IMR-90 (cell line): ENCODE results near the gene TMEM161A. TPM values are rescaled to one million over a fixed set of nuclear protein-coding genes. Genes with fewer than 3 reads are reported as not detected.

Experiments used
- ATAC-seq: fragments of 200-7000 bp; cut with Tn5 transposase; 2 replicates; pipeline ENCODE4 v1.9.1; 2020; ENCODE audit warnings: low read depth, mild to moderate bottlenecking, moderate library complexity
- BruUV-seq: library from RNA; stranded (reverse); fragments of 400-500 nt; replicated peaks from 2 replicates; lab custom pipeline; 2021; lab: Mats Ljungman, UMichigan
- CTCF ChIA-PET: fragments of 300-600 bp; formaldehyde crosslinking; extraction: SDS; loops from one replicate; lab custom pipeline; 2021; ENCODE audit warnings: antibody characterized with exemption; lab: Yijun Ruan, JAX
- POLR2A ChIA-PET: fragments of 300-600 bp; sonication (Branson Sonifier 250); formaldehyde crosslinking; loops from one replicate; lab custom pipeline; 2022; ENCODE audit warnings: antibody characterized with exemption; ENCODE audit not compliant: unreplicated experiment; lab: Charles Lee
- DNase-seq: peaks from one replicate; pipeline ENCODE4 v3.0.0; 2013
- H2AFZ ChIP-seq: replicated peaks from 2 replicates; pipeline ENCODE3; 2013; ENCODE audit warnings: low read length, mild to moderate bottlenecking; ENCODE audit not compliant: poor library complexity
- H2AK5ac ChIP-seq: 2 replicates; pipeline ENCODE4 v1.6.1; 2013; ENCODE audit warnings: low read depth, low read length, inconsistent platforms
- H2AK9ac ChIP-seq: replicated peaks from 2 replicates; pipeline ENCODE3; 2013; ENCODE audit warnings: mild to moderate bottlenecking, low read depth, low read length, moderate library complexity; ENCODE audit not compliant: poor library complexity
- H2BK120ac ChIP-seq: 2 replicates; pipeline ENCODE4 v1.6.1; 2013; ENCODE audit warnings: low read depth, low read length, inconsistent platforms
- H2BK15ac ChIP-seq: 3 replicates; pipeline ENCODE4 v1.6.1; 2013; ENCODE audit warnings: low read depth, low read length, inconsistent platforms
- H2BK20ac ChIP-seq: 2 replicates; pipeline ENCODE4 v1.6.1; 2013; ENCODE audit warnings: low read depth, mild to moderate bottlenecking, inconsistent platforms, low read length, moderate library complexity
- H2BK5ac ChIP-seq: 2 replicates; pipeline ENCODE4 v1.6.1; 2013; ENCODE audit warnings: mild to moderate bottlenecking, low read depth, low read length, inconsistent platforms; ENCODE audit not compliant: poor library complexity, severe bottlenecking
- H3K14ac ChIP-seq: replicated peaks from 2 replicates; pipeline ENCODE4 v1.6.1; 2013; ENCODE audit warnings: low read depth, low read length, inconsistent platforms
- H3K18ac ChIP-seq: 2 replicates; pipeline ENCODE4 v1.6.1; 2013; ENCODE audit warnings: low read depth, low read length, control low read depth
- H3K23ac ChIP-seq: 2 replicates; pipeline ENCODE4 v1.6.1; 2013; ENCODE audit warnings: low read depth, low read length, inconsistent platforms
- H3K27ac ChIP-seq: 2 replicates; pipeline ENCODE4 v1.5.1; 2013; ENCODE audit warnings: mild to moderate bottlenecking, control low read depth, low read length; ENCODE audit not compliant: insufficient read depth
- H3K27me3 ChIP-seq: 2 replicates; pipeline ENCODE4 v1.6.1; 2013; ENCODE audit warnings: low read length; ENCODE audit not compliant: control insufficient read depth, insufficient read depth
- H3K36me3 ChIP-seq: 2 replicates; pipeline ENCODE4 v1.6.1; 2013; ENCODE audit warnings: low read length, mixed read lengths; ENCODE audit not compliant: control insufficient read depth, insufficient read depth
- H3K4ac ChIP-seq: 2 replicates; pipeline ENCODE4 v1.6.1; 2013; ENCODE audit warnings: low read depth, low read length, inconsistent platforms
- H3K4me1 ChIP-seq: 2 replicates; pipeline ENCODE4 v1.6.1; 2013; ENCODE audit warnings: low read length, mixed read lengths; ENCODE audit not compliant: control insufficient read depth, insufficient read depth
- H3K4me2 ChIP-seq: 2 replicates; pipeline ENCODE4 v1.6.1; 2013; ENCODE audit warnings: low read depth, mild to moderate bottlenecking, control low read depth, low read length, moderate library complexity
- H3K4me3 ChIP-seq: 2 replicates; pipeline ENCODE4 v1.5.1; 2013; ENCODE audit warnings: low read depth, mild to moderate bottlenecking, control low read depth, low read length, moderate library complexity; ENCODE audit not compliant: insufficient read depth
- H3K56ac ChIP-seq: 2 replicates; pipeline ENCODE4 v1.6.1; 2013; ENCODE audit warnings: low read length, inconsistent platforms; ENCODE audit not compliant: insufficient read depth; ENCODE audit errors: extremely low read depth
- H3K79me1 ChIP-seq, 2 experiments: 2 replicates each; pipeline ENCODE4 v1.6.1; 2013; ENCODE audit warnings: low read length in 2 of 2, inconsistent platforms in 1 of 2, low read depth in 1 of 2
- H3K9ac ChIP-seq: 2 replicates; pipeline ENCODE4 v1.6.1; 2013; ENCODE audit warnings: low read depth, low read length, control low read depth
- H3K9me1 ChIP-seq: 2 replicates; pipeline ENCODE4 v1.6.1; 2013; ENCODE audit warnings: low read length, inconsistent platforms; ENCODE audit not compliant: insufficient read depth
- H3K9me3 ChIP-seq: 2 replicates; pipeline ENCODE4 v1.6.1; 2013; ENCODE audit warnings: low read length; ENCODE audit not compliant: control insufficient read depth, insufficient read depth
- H4K20me1 ChIP-seq: 2 replicates; pipeline ENCODE4 v1.6.1; 2013; ENCODE audit warnings: low read length, inconsistent platforms; ENCODE audit not compliant: insufficient read depth
- H4K5ac ChIP-seq: 2 replicates; pipeline ENCODE4 v1.6.1; 2013; ENCODE audit warnings: mild to moderate bottlenecking, low read depth, low read length, control low read depth
- H4K8ac ChIP-seq, 2 experiments: 2 replicates each; pipeline ENCODE4 v1.6.1; 2013; ENCODE audit warnings: low read depth in 2 of 2, low read length in 2 of 2, control low read depth in 1 of 2, inconsistent platforms in 1 of 2
- H4K91ac ChIP-seq: 2 replicates; pipeline ENCODE4 v1.6.1; 2013; ENCODE audit warnings: low read depth, low read length, inconsistent platforms; ENCODE audit not compliant: insufficient read depth
- BHLHE40 ChIP-seq: fragments of 150-350 bp; IDR thresholded peaks from 2 replicates; pipeline ENCODE4 v1.6.1; 2016; ENCODE audit warnings: mild to moderate bottlenecking, low read depth, low read length
- CEBPB ChIP-seq: IDR thresholded peaks from 2 replicates; pipeline ENCODE4 v1.6.1; 2012; ENCODE audit warnings: low read depth, low read length, improper control_type of control experiment
- CHD1 ChIP-seq: IDR thresholded peaks from 2 replicates; pipeline ENCODE4 v1.6.1; 2012; ENCODE audit warnings: low read depth, low read length, improper control_type of control experiment
- ELK1 ChIP-seq: fragments of 150-350 bp; IDR thresholded peaks from 2 replicates; pipeline ENCODE4 v1.6.1; 2016; ENCODE audit warnings: low read depth, mild to moderate bottlenecking, low read length, moderate library complexity, borderline replicate concordance
- FOS ChIP-seq: fragments of 150-350 bp; IDR thresholded peaks from 2 replicates; pipeline ENCODE4 v1.6.1; 2016; ENCODE audit warnings: low read depth, low read length
- MXI1 ChIP-seq: IDR thresholded peaks from 2 replicates; pipeline ENCODE4 v1.6.1; 2012; ENCODE audit warnings: low read depth, mild to moderate bottlenecking, low read length, moderate library complexity, borderline replicate concordance
- NFE2L2 ChIP-seq: fragments of 150-350 bp; IDR thresholded peaks from 2 replicates; pipeline ENCODE4 v1.6.1; 2016; ENCODE audit warnings: low read depth, mild to moderate bottlenecking, low read length
- RAD21 ChIP-seq: IDR thresholded peaks from 2 replicates; pipeline ENCODE4 v1.6.1; 2012; ENCODE audit warnings: low read length, improper control_type of control experiment
- RCOR1 ChIP-seq: IDR thresholded peaks from 2 replicates; pipeline ENCODE4 v1.6.1; 2012; ENCODE audit warnings: mild to moderate bottlenecking, low read length, improper control_type of control experiment; ENCODE audit not compliant: insufficient replicate concordance
- RFX5 ChIP-seq: IDR thresholded peaks from 2 replicates; pipeline ENCODE4 v1.8.0; 2012; ENCODE audit warnings: low read depth, mild to moderate bottlenecking, low read length, moderate library complexity
- USF2 ChIP-seq: fragments of 150-350 bp; IDR thresholded peaks from 2 replicates; pipeline ENCODE4 v1.6.1; 2017; ENCODE audit warnings: mild to moderate bottlenecking, antibody characterized with exemption, low read length, low read depth
- WGBS, 2 experiments: methylation state at CpG; one replicate each; pipeline versions ENCODE4 v1.1.5 to v1.1.7; 2013; ENCODE audit warnings: missing lambda C conversion rate in 2 of 2; ENCODE audit not compliant: insufficient read length in 1 of 2; ENCODE audit errors: extremely low coverage in 2 of 2; 5-methylcytosine and 5-hydroxymethylcytosine counted together
- dilution Hi-C: fragments of 300-500 bp; cut with HindIII; formaldehyde crosslinking; loops from one replicate; pipeline ENCODE4 v1.14.3; 2018; ENCODE audit warnings: low sequenced_read_pairs; ENCODE audit not compliant: unreplicated experiment
- in situ Hi-C: fragments of 300-500 bp; cut with MboI; formaldehyde crosslinking; loops from 3 replicates; pipeline ENCODE4 v1.14.3; 2019; ENCODE audit warnings: low sequenced_read_pairs, inconsistent platforms, mixed read lengths
- intact Hi-C: fragments of 100-400 bp; cut with micrococcal nuclease; formaldehyde crosslinking; loops from 2 replicates; pipeline ENCODE4 v1.10.0; 2022
- polyA plus RNA-seq, 3 experiments: library from polyadenylated mRNA; depleted of rRNA; stranded (reverse); fragments of >200 nt; gene quantifications; 2 replicates each; pipeline ENCODE4 v1.2.3, GENCODE V29; 2012; ENCODE audit warnings: low replicate concordance in 1 of 3
- total RNA-seq: library from RNA; depleted of rRNA; stranded (reverse); fragments of >200 nt; gene quantifications from 2 replicates; pipeline ENCODE4 v1.2.3, GENCODE V29; 2012

Gene TMEM161A
- total and polyA plus RNA-seq, 2 of the 4 experiments (the other 2 are of a cell fraction): 11.1 to 34.8 TPM

- dilution Hi-C loops: no loop called here
- H3K36me3 ChIP-seq: peaks cover 12% of the 10 kb centered on the region
- H3K9me3 ChIP-seq: no peaks in the 10 kb centered on the region
- peak overlapping the region; percentile 42 for H2AK9ac ChIP-seq
- intact Hi-C loops: loop anchor here (10.0 kb wide), 1 partner anchor 175 kb away; the partner anchor contains the start of genes MAU2 and SUGP1
- H3K56ac ChIP-seq: no peak overlapping the region
- ChIA-PET POLR2A (interaction anchor here (0.6 kb wide), 1 partner anchor 124 kb away, joined by 4 read pairs; no protein-coding TSS in a partner anchor), CTCF (no interaction called here)
- no peaks in the 10 kb centered on the region for H4K20me1 ChIP-seq
- BruUV-seq: no TSS peak
- no peak overlapping the region for H4K8ac ChIP-seq
- H3K4me3 ChIP-seq: no peak overlapping the region
- H2AFZ ChIP-seq: no peak overlapping the region
- H2BK120ac ChIP-seq: no peak overlapping the region
- no peak overlapping the region for H3K18ac ChIP-seq
- no peak overlapping the region for H4K91ac ChIP-seq
- H3K4ac ChIP-seq: no peak overlapping the region
- H3K4me1 ChIP-seq: peaks cover 2% of the 10 kb centered on the region; the same call in 1 of the 2 replicates
- no peaks in the 10 kb centered on the region for H3K27me3 ChIP-seq
- no peak overlapping the region for H2AK5ac ChIP-seq
- ATAC-seq (no peak), DNase-seq (no peak)
- H3K79me1 ChIP-seq: no peaks in the 10 kb centered on the region
- in situ Hi-C loops: no loop called here
- H3K27ac ChIP-seq: no peak overlapping the region
- H3K23ac ChIP-seq: no peak overlapping the region
- no peak overlapping the region for H2BK20ac ChIP-seq
- H3K9me1 ChIP-seq: no peaks in the 10 kb centered on the region
- H3K4me2 ChIP-seq: no peak overlapping the region
- no peak overlapping the region for H4K5ac ChIP-seq
- H3K14ac ChIP-seq: no peak overlapping the region
- H3K9ac ChIP-seq: no peak overlapping the region
- H2BK5ac ChIP-seq: no peak overlapping the region
- no CpG with 5 or more reads among the region's 2 CpGs for WGBS, 2 experiments
- no peak overlapping the region for H2BK15ac ChIP-seq
- TF ChIP-seq RAD21 (no peak), MXI1 (no peak), USF2 (no peak), CEBPB (no peak), RCOR1 (no peak), NFE2L2 (no peak), RFX5 (no peak), FOS (no peak), CHD1 (no peak), ELK1 (no peak), BHLHE40 (no peak)
These were observed 11.2 kb upstream of the TMEM161A start for GRCh38 chr19:19149435-19149834.
